OCI-LY3 (cell line): ENCODE results near the gene RSAD2.

ENCODE experiments used
- H2AFZ ChIP-seq: fragments of 200-600, 300-600 bp; shearing (Covaris generic); 2 replicates; pipeline ENCODE4 v1.6.0; 2014; ENCODE audit warnings: antibody characterized with exemption, low read depth, low read length
- H3K27ac ChIP-seq: fragments of 200-600, 300-600 bp; sonication (generic); 2 replicates; pipeline ENCODE4 v1.5.1; 2014; ENCODE audit warnings: mild to moderate bottlenecking, low read length, moderate library complexity, mixed read lengths
- H3K27me3 ChIP-seq: fragments of 200-600, 300-600 bp; sonication (generic); 2 replicates; pipeline ENCODE4 v1.6.1; 2014; ENCODE audit warnings: low read depth, low read length, mixed read lengths
- H3K36me3 ChIP-seq: fragments of 200-600, 300-600 bp; sonication (generic); replicated peaks from 2 replicates; pipeline ENCODE3; 2014; ENCODE audit warnings: low read depth, low read length, mixed read lengths
- H3K4me1 ChIP-seq: fragments of 300-600, 200-600 bp; sonication (generic); 2 replicates; pipeline ENCODE4 v1.6.1; 2014; ENCODE audit warnings: low read length, mixed read lengths
- H3K4me2 ChIP-seq: fragments of 200-600, 300-600 bp; sonication (generic); 2 replicates; pipeline ENCODE4 v1.6.1; 2014; ENCODE audit warnings: low read length, mixed read lengths
- H3K4me3 ChIP-seq: fragments of 300-600, 200-600 bp; sonication (generic); 2 replicates; pipeline ENCODE4 v1.5.1; 2014; ENCODE audit warnings: antibody characterized with exemption, mild to moderate bottlenecking, low read length, moderate library complexity
- H3K79me2 ChIP-seq: fragments of 300-600, 200-600 bp; shearing (Covaris generic); 2 replicates; pipeline ENCODE4 v1.6.1; 2014; ENCODE audit warnings: mild to moderate bottlenecking, low read length, mixed read lengths
- H3K9ac ChIP-seq: fragments of 300-600, 200-600 bp; shearing (Covaris generic); 2 replicates; pipeline ENCODE4 v1.6.0; 2014; ENCODE audit warnings: mild to moderate bottlenecking, low read length, moderate library complexity
- H3K9me3 ChIP-seq: fragments of 200-600, 300-600 bp; shearing (Covaris generic); 2 replicates; pipeline ENCODE4 v1.6.1; 2014; ENCODE audit warnings: low read length, mixed read lengths; ENCODE audit not compliant: insufficient read depth
- H4K20me1 ChIP-seq: fragments of 200-600, 300-600 bp; sonication (generic); 2 replicates; pipeline ENCODE4 v1.6.1; 2016; ENCODE audit warnings: low read length, mixed read lengths; ENCODE audit not compliant: insufficient read depth
- CTCF ChIP-seq: fragments of 200-600, 300-600 bp; sonication (generic); IDR thresholded peaks from 2 replicates; pipeline ENCODE4 v1.5.1; 2014; ENCODE audit warnings: antibody characterized with exemption, low read length, low read depth
- EZH2phosphoT487 ChIP-seq: fragments of 200-600 bp; shearing (Covaris generic); IDR thresholded peaks from 2 replicates; pipeline ENCODE4 v1.6.1; 2018; ENCODE audit warnings: antibody characterized with exemption, mixed run types, low read depth

The RSAD2 gene

GRCh38 chr2:6942848-6943247, 65.3 kb downstream of the RSAD2 start:
- H3K4me2 ChIP-seq: no peak overlapping the region
- no peak overlapping the region for H3K4me3 ChIP-seq
- H3K27me3 ChIP-seq: peaks cover 3% of the 10 kb centered on the region; the same call in 1 of the 2 replicates
- H3K9ac ChIP-seq: no peak overlapping the region
- H3K79me2 ChIP-seq: no peaks in the 10 kb centered on the region
- H3K36me3 ChIP-seq: no peaks in the 10 kb centered on the region
- H3K27ac ChIP-seq: no peak overlapping the region
- no peaks in the 10 kb centered on the region for H4K20me1 ChIP-seq
- TF ChIP-seq EZH2phosphoT487: no peak
- TF ChIP-seq CTCF: no peak
- H2AFZ ChIP-seq: no peak overlapping the region
- H3K4me1 ChIP-seq: no peaks in the 10 kb centered on the region
- H3K9me3 ChIP-seq: no peaks in the 10 kb centered on the region

- H3K79me2 ChIP-seq: no peaks in the 10 kb centered on the region
- H3K27me3 ChIP-seq: peaks cover 3% of the 10 kb centered on the region; the same call in 1 of the 2 replicates
- no peak overlapping the region for H3K27ac ChIP-seq
- no peak overlapping the region for H2AFZ ChIP-seq
- no peaks in the 10 kb centered on the region for H3K36me3 ChIP-seq
- no peaks in the 10 kb centered on the region for H3K9me3 ChIP-seq
- H3K4me3 ChIP-seq: no peak overlapping the region
- no peak overlapping the region for H3K9ac ChIP-seq
- TF ChIP-seq EZH2phosphoT487 (no peak), CTCF (no peak)
- no peak overlapping the region for H3K4me2 ChIP-seq
- no peaks in the 10 kb centered on the region for H4K20me1 ChIP-seq
- no peaks in the 10 kb centered on the region for H3K4me1 ChIP-seq
Measured at GRCh38 chr2:6943523-6943922, 65.9 kb downstream of the RSAD2 start.

- no peak overlapping the region for H3K4me2 ChIP-seq
- H3K4me3 ChIP-seq: no peak overlapping the region
- no peaks in the 10 kb centered on the region for H3K4me1 ChIP-seq
- no peak overlapping the region for H3K9ac ChIP-seq
- H2AFZ ChIP-seq: no peak overlapping the region
- H3K27me3 ChIP-seq: peaks cover 3% of the 10 kb centered on the region; the same call in 1 of the 2 replicates
- no peaks in the 10 kb centered on the region for H3K9me3 ChIP-seq
- H3K36me3 ChIP-seq: no peaks in the 10 kb centered on the region
- no peaks in the 10 kb centered on the region for H4K20me1 ChIP-seq
- TF ChIP-seq EZH2phosphoT487 (no peak), CTCF (no peak)
- H3K27ac ChIP-seq: no peak overlapping the region
- H3K79me2 ChIP-seq: no peaks in the 10 kb centered on the region
Measured at GRCh38 chr2:6943971-6944370, 66.4 kb downstream of the RSAD2 start.

GRCh38 chr2:6944555-6944954, 67.0 kb downstream of the RSAD2 start:
- no peak overlapping the region for H2AFZ ChIP-seq
- TF ChIP-seq CTCF: no peak
- no peak for TF ChIP-seq EZH2phosphoT487
- H3K4me2 ChIP-seq: no peak overlapping the region
- no peaks in the 10 kb centered on the region for H3K4me1 ChIP-seq
- no peak overlapping the region for H3K27ac ChIP-seq
- H3K36me3 ChIP-seq: no peaks in the 10 kb centered on the region
- H3K9me3 ChIP-seq: no peaks in the 10 kb centered on the region
- no peaks in the 10 kb centered on the region for H4K20me1 ChIP-seq
- H3K79me2 ChIP-seq: no peaks in the 10 kb centered on the region
- H3K9ac ChIP-seq: no peak overlapping the region
- H3K27me3 ChIP-seq: peaks cover 3% of the 10 kb centered on the region; the same call in 1 of the 2 replicates
- no peak overlapping the region for H3K4me3 ChIP-seq
